DND-41 (cell line): ENCODE measurements around the gene VPS8.

Source experiments
- ATAC-seq: fragments of 200-7000 bp; cut with Tn5 transposase; 3 replicates; pipeline ENCODE4 v1.9.1; 2021; ENCODE audit warnings: low read depth; ENCODE audit not compliant: insufficient read depth
- DNase-seq: peaks from one replicate; pipeline ENCODE4 v3.0.0-alpha.2; 2020
- H2AFZ ChIP-seq: 2 replicates; pipeline ENCODE4 v1.6.0; 2012; ENCODE audit warnings: low read depth, low read length
- H3K27ac ChIP-seq: 2 replicates; pipeline ENCODE4 v1.5.1; 2012; ENCODE audit warnings: low read length, inconsistent platforms
- H3K27me3 ChIP-seq: fragments of 200-600 bp; sonication (generic); 2 replicates; pipeline ENCODE4 v1.6.0; 2012; ENCODE audit warnings: low read length, mild to moderate bottlenecking, inconsistent platforms; ENCODE audit not compliant: insufficient read depth, poor library complexity
- H3K36me3 ChIP-seq: 2 replicates; pipeline ENCODE4 v1.5.1; 2012; ENCODE audit warnings: low read length, inconsistent platforms; ENCODE audit not compliant: insufficient read depth
- H3K4me1 ChIP-seq: 2 replicates; pipeline ENCODE4 v1.5.1; 2012; ENCODE audit warnings: mild to moderate bottlenecking, low read length; ENCODE audit not compliant: insufficient read depth
- H3K4me2 ChIP-seq: 2 replicates; pipeline ENCODE4 v1.6.0; 2012; ENCODE audit warnings: mild to moderate bottlenecking, moderate library complexity, low read length, inconsistent platforms; ENCODE audit not compliant: insufficient read depth
- H3K4me3 ChIP-seq, 2 experiments: fragments of 200-600 bp in 1 of 2; shearing (Covaris generic) in 1 of 2; 2 replicates each; pipeline ENCODE4 v1.5.1; 2012 to 2016; ENCODE audit warnings: inconsistent platforms in 2 of 2, low read length in 2 of 2, mild to moderate bottlenecking in 2 of 2, low read depth in 1 of 2, moderate library complexity in 1 of 2
- H3K79me2 ChIP-seq: 2 replicates; pipeline ENCODE4 v1.6.0; 2012; ENCODE audit warnings: low read length, inconsistent platforms; ENCODE audit not compliant: insufficient read depth
- H3K9ac ChIP-seq: 2 replicates; pipeline ENCODE4 v1.6.0; 2012; ENCODE audit warnings: low read depth, mild to moderate bottlenecking, inconsistent platforms, low read length, moderate library complexity
- H3K9me3 ChIP-seq: 2 replicates; pipeline ENCODE4 v1.5.1; 2012; ENCODE audit warnings: low read length, moderate library complexity, mild to moderate bottlenecking, inconsistent platforms; ENCODE audit not compliant: insufficient read depth, severe bottlenecking
- H4K20me1 ChIP-seq: 2 replicates; pipeline ENCODE4 v1.6.0; 2012; ENCODE audit warnings: low read length; ENCODE audit not compliant: insufficient read depth
- EZH2 ChIP-seq: IDR thresholded peaks from 3 replicates; pipeline ENCODE4 v1.6.1; 2012; ENCODE audit warnings: borderline replicate concordance, low read depth, mild to moderate bottlenecking, moderate library complexity, low read length, inconsistent platforms; ENCODE audit not compliant: severe bottlenecking
- TF ChIP-seq, protein P1 (sequence below): IDR thresholded peaks from 2 replicates; pipeline ENCODE4 v1.5.1; 2012; ENCODE audit warnings: borderline replicate concordance, low read length, moderate library complexity, mild to moderate bottlenecking; ENCODE audit not compliant: poor library complexity, severe bottlenecking; ENCODE audit errors: extremely low read depth

VPS8 gene

DNA sequence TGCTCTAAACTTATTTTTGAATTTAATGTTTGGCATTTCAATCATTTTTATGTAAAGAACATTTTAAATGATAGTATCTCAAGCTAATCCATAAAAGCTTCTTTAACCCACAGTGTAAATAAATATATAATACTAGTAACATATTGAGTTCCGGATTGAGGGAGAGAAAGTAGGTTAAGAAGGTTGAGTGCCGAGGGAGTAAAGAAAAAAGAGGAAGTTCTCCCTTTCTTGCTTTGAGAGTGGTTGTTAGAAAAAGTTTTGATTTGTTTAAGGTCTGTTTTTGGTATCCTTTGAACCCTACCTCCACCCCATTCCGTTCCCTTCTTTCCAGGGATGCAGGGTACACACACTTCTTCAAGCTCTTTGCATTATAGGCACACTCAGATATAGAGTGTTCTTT, 130.8 kb downstream of the VPS8 start:
- H3K4me2 ChIP-seq: no peak overlapping the region
- H3K4me3 ChIP-seq: no peak overlapping the region
- DNase-seq: no peak
- H3K4me1 ChIP-seq: no peaks in the 10 kb centered on the region
- peaks cover 14% of the 10 kb centered on the region; the same call in 1 of the 2 replicates for H3K36me3 ChIP-seq
- no peaks in the 10 kb centered on the region for H4K20me1 ChIP-seq
- no peak overlapping the region for H3K9ac ChIP-seq
- no peak for ATAC-seq
- H3K79me2 ChIP-seq: no peaks in the 10 kb centered on the region
- no peaks in the 10 kb centered on the region for H3K27me3 ChIP-seq
- H2AFZ ChIP-seq: no peak overlapping the region
- H3K27ac ChIP-seq: no peak overlapping the region
- no peaks in the 10 kb centered on the region for H3K9me3 ChIP-seq
- no peak for TF ChIP-seq EZH2
- TF ChIP-seq, protein P1, sequence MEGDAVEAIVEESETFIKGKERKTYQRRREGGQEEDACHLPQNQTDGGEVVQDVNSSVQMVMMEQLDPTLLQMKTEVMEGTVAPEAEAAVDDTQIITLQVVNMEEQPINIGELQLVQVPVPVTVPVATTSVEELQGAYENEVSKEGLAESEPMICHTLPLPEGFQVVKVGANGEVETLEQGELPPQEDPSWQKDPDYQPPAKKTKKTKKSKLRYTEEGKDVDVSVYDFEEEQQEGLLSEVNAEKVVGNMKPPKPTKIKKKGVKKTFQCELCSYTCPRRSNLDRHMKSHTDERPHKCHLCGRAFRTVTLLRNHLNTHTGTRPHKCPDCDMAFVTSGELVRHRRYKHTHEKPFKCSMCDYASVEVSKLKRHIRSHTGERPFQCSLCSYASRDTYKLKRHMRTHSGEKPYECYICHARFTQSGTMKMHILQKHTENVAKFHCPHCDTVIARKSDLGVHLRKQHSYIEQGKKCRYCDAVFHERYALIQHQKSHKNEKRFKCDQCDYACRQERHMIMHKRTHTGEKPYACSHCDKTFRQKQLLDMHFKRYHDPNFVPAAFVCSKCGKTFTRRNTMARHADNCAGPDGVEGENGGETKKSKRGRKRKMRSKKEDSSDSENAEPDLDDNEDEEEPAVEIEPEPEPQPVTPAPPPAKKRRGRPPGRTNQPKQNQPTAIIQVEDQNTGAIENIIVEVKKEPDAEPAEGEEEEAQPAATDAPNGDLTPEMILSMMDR: no peak

DNA sequence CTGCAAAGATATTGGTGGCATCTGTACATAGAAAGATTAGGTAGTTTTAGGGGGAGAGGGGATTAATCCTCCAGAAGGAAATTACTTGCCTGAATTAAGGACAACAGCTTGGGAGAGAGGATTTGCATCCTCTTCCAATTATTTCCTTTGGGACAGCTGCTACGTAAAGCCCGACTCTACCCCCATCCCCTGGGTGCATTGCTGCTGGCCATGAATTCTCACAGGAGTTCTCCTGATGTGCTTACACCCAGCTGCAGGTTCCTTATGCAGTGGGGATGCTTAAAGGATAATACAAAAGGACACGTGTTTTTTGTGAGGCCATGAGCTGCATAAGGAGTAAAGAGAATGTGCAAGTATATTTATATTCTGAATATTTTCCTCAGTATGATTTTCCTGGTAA, 132.3 kb downstream of the VPS8 start:
- H3K9me3 ChIP-seq: no peaks in the 10 kb centered on the region
- DNase-seq (no peak), ATAC-seq (no peak)
- TF ChIP-seq EZH2: no peak
- TF ChIP-seq, protein P1: no peak
- H3K4me3 ChIP-seq: no peak overlapping the region
- H2AFZ ChIP-seq: no peak overlapping the region
- H4K20me1 ChIP-seq: no peaks in the 10 kb centered on the region
- peaks cover 12% of the 10 kb centered on the region; the same call in 1 of the 2 replicates for H3K36me3 ChIP-seq
- H3K79me2 ChIP-seq: no peaks in the 10 kb centered on the region
- no peaks in the 10 kb centered on the region for H3K4me1 ChIP-seq
- H3K27me3 ChIP-seq: no peaks in the 10 kb centered on the region
- H3K9ac ChIP-seq: no peak overlapping the region
- no peak overlapping the region for H3K4me2 ChIP-seq
- no peak overlapping the region for H3K27ac ChIP-seq

DNA sequence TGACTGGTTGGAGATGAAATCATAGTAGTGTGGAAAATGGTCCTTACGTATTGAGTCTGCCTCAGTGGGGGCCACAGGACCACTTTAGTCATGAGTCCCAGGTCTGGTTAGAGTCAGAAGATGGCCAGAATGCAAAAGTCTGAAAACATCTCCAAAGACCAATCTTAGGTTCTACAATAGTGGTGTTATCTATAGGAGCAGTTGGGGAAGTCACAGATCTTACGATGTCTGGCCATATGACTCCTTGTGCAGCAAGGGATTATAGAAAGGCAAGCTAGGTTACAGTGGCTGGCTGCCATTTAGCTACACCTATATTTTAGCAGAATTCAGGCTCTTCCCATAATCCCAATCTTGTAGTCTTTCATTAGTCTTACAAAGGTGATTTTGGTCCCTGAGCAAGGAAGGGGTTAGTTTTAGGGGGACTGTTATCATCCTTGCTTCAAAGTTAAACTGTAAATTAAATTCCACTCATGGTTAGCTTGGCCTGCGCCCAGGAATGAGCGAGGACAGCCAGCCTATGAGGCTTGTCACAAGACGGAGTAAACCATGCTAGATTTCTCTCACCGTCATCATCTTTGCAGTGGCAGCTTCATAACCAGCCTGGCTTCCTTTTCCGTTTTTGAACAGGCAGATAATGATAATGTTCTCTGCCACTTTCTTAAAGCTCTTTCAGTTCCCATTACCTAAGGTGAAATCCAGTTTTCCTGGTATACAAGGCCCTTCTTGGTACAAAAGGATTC, 134.1 kb downstream of the VPS8 start:
- Histone ChIP-seq H3K27ac (no peak overlapping the region), H3K9ac (no peak overlapping the region), H3K9me3 (no peaks in the 10 kb centered on the region), H3K4me1 (no peaks in the 10 kb centered on the region), H2AFZ (no peak overlapping the region), H3K4me2 (no peak overlapping the region), H3K27me3 (no peaks in the 10 kb centered on the region), H3K79me2 (no peaks in the 10 kb centered on the region), H4K20me1 (no peaks in the 10 kb centered on the region), H3K4me3 (no peak overlapping the region), H3K36me3 (peaks cover 8% of the 10 kb centered on the region; the same call in 1 of the 2 replicates)
- ATAC-seq (no peak), DNase-seq (no peak)
- TF ChIP-seq, protein P1: no peak
- no peak for TF ChIP-seq EZH2
